Activated CD4-positive, alpha-beta T cell treated with anti-CD3 and anti-CD28 coated beads, Interleukin-2, amount 10 ng/mL, durations not matched to agents 7 days and 5 days (primary cell): ENCODE data around the gene SP4. TPM values are rescaled to one million over a fixed set of nuclear protein-coding genes. Genes with fewer than 3 reads are reported as not detected.

Experiments used
- CTCF ChIA-PET: fragments of 350-600 bp; sonication (Branson Sonifier 250); formaldehyde crosslinking; loops from one replicate; lab custom pipeline; 2021; ENCODE audit warnings: antibody characterized with exemption; lab: Charles Lee
- POLR2A ChIA-PET: fragments of 350-600 bp; sonication (Branson Sonifier 250); formaldehyde crosslinking; loops from one replicate; lab custom pipeline; 2021; ENCODE audit warnings: antibody characterized with exemption; lab: Charles Lee
- DNase-seq: peaks from one replicate; pipeline ENCODE4 v3.0.0-alpha.2; 2020
- H3K27ac Mint-ChIP-seq: one replicate; pipeline ENCODE4 v1.8.0; 2021; ENCODE audit warnings: mild to moderate bottlenecking, moderate library complexity, mixed read lengths
- H3K27me3 Mint-ChIP-seq: one replicate; pipeline ENCODE4 v1.8.0; 2021; ENCODE audit warnings: mixed read lengths
- H3K36me3 Mint-ChIP-seq: one replicate; pipeline ENCODE4 v1.8.0; 2021; ENCODE audit warnings: low read depth, mixed read lengths
- H3K4me1 Mint-ChIP-seq: one replicate; pipeline ENCODE4 v1.8.0; 2021; ENCODE audit warnings: mixed read lengths
- H3K4me3 Mint-ChIP-seq: one replicate; pipeline ENCODE4 v1.8.0; 2021; ENCODE audit warnings: mild to moderate bottlenecking, moderate library complexity, mixed read lengths
- H3K9me3 Mint-ChIP-seq: one replicate; pipeline ENCODE4 v1.8.0; 2021; ENCODE audit warnings: mixed read lengths
- total RNA-seq, 2 experiments: library from RNA; stranded (reverse); gene quantifications; one replicate each; pipeline ENCODE4 v1.2.3, GENCODE V29; 2021

Gene SP4
- total RNA-seq = 10 to 100 TPM; 30.9 to 38.8 TPM

DNA sequence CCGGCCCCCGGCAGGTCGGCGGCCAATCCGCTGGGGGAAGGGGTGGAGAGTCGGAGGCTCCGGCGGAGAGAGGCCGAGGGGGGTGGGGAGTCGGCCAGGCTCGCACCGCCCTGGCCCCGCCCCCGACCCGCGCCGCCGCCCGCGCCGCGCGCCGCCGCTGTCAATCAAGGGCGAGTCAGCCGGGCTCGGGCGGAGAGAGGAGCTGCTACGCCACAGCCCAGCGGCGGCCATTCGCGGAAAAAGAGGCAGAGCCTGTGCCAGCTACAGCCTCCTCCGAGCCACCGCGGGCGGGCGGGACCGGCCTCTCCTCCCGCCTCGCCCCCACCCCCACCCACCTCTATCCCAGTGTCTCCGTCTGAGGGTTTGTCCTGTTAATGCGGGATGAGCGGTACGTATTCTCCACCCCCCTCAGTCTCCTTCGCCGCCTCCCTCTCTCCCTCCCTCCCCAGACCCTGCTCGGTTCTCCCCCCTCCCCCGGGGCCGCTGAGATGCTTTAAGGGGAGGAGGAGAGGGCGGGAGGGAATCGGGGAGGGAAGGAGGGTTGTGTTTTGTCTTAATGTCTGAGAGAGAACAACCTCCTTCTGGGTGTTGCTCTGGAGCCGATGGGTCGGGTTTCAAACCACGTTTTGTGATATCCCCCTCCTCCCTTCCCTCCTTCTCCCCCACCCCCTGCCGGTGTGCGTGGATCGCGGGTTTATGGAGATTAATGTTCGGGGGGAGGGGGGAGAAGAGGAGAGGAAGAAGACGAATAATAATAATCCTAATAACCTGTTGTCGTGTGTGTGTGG, at the start of gene SP4:
Gene SP4, plus strand, starts transcription at position 213 of the 788 bp plus-strand sequence. Its CDS starts 169 bp downstream, at position 382.
- Mint-ChIP-seq H3K27me3 (no peaks in the 10 kb centered on the region), H3K9me3 (no peaks in the 10 kb centered on the region), H3K27ac (peak within 1 kb of the TSS; percentile 100), H3K36me3 (peaks cover 38% of the 10 kb centered on the region), H3K4me1 (peaks cover 52% of the 10 kb centered on the region), H3K4me3 (peak within 1 kb of the TSS; percentile 99)
- POLR2A ChIA-PET = interaction anchor here (2.1 kb wide), 1 partner anchor 89 kb away, joined by 9 read pairs; no protein-coding TSS in a partner anchor
- DNase-seq = peak; percentile 95
- CTCF ChIA-PET = interaction anchor here (0.7 to 1.3 kb wide), 3 partner anchors 14 to 80 kb away, joined by 3 to 4 read pairs (median 3); no protein-coding TSS in a partner anchor

DNA sequence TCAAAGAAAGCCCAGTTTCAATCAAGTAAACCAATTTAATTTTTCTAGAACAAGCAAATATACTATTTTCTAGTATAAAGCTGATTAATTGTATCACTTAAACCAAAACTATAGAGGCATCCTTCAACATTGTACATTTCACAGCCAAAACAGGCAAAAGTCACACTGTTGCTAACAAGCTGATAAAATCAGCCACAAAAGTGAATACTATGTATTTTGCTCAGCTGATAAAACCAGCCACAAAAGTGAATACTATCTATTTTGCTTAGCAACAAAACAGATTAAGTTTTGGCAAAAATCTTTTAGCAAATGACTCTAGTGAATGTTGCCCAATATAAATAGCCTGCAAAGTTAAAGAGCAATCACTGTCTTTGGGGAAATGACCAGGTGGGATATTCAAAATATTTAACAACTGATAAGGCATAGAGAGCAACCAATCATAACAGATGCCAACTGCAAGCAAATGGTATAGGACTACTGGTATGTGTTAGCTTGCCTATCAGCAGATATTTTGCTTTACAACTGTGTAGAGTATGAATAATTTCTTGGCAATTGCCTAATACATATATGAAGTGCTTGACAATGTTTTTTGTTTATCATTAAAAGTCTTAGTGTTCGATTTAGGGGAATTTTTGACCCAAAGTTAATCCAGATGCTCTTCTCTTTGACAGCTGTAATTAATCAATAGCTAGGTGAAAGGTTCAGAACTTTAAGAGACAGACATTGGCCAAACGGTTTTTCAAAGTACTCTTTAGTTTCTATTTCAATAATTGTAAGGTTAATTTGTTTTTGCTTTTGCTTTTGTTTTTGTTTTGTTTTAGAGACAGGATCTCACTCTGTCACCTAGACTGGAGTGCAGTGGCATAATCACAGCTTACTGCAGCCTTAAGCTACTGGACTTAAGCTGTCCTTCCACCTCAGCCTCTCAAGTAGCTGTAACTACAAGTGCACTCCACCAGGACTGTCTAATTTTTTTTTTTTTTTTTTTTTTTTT, 44.4 kb upstream of the SP4 start:
- Mint-ChIP-seq H3K27me3 (no peaks in the 10 kb centered on the region), H3K9me3 (peaks cover 2% of the 10 kb centered on the region), H3K4me1 (peaks cover 24% of the 10 kb centered on the region), H3K4me3 (peak overlapping the region; percentile 3), H3K27ac (peak overlapping the region; percentile 75), H3K36me3 (peaks cover 9% of the 10 kb centered on the region)
- CTCF ChIA-PET = interaction anchor here (0.5 to 1.1 kb wide), 8 partner anchors 9 to 73 kb away, joined by 3 to 4 read pairs (median 3); no protein-coding TSS in a partner anchor
- DNase-seq = peak; percentile 9
- POLR2A ChIA-PET = interaction anchor here (0.6 to 1.1 kb wide), 3 partner anchors 12 to 45 kb away, joined by 3 to 8 read pairs (median 3); no protein-coding TSS in a partner anchor

GRCh38 chr7:21393937-21394336, 33.9 kb upstream of the SP4 start:
- Mint-ChIP-seq H3K36me3 (peaks cover 6% of the 10 kb centered on the region), H3K9me3 (peaks cover 9% of the 10 kb centered on the region), H3K27ac (no peak overlapping the region), H3K4me1 (no peaks in the 10 kb centered on the region), H3K27me3 (no peaks in the 10 kb centered on the region), H3K4me3 (no peak overlapping the region)
- ChIA-PET POLR2A (no interaction called here), CTCF (interaction anchor here (1.1 kb wide), 1 partner anchor 10 kb away, joined by 3 read pairs; no protein-coding TSS in a partner anchor)
- DNase-seq = no peak

DNA sequence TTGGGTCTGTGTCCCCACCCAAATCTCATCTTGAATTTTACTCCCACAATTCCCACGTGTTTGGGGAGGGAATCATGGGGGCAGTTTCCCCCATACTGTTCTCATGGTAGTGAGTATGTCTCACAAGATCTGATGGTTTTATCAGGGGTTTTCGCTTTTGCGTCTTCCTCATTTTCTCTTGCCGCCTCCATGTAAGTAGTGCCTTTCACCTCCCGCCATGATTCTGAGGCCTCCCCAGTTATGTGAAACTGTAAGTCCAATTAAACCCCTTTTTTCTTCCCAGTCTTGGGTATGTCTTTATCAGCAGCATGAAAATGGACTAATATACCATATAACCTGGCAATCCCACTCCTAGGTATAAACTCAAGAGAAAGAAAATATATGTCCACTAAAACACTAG, 25.9 kb upstream of the SP4 start:
- DNase-seq = no peak
- H3K9me3 Mint-ChIP-seq = peaks cover 33% of the 10 kb centered on the region
- H3K36me3 Mint-ChIP-seq = peaks cover 6% of the 10 kb centered on the region
- H3K27ac Mint-ChIP-seq = no peak overlapping the region
- H3K4me1 Mint-ChIP-seq = no peaks in the 10 kb centered on the region
- ChIA-PET POLR2A (no interaction called here), CTCF (no interaction called here)
- H3K27me3 Mint-ChIP-seq = no peaks in the 10 kb centered on the region
- H3K4me3 Mint-ChIP-seq = no peak overlapping the region

DNA sequence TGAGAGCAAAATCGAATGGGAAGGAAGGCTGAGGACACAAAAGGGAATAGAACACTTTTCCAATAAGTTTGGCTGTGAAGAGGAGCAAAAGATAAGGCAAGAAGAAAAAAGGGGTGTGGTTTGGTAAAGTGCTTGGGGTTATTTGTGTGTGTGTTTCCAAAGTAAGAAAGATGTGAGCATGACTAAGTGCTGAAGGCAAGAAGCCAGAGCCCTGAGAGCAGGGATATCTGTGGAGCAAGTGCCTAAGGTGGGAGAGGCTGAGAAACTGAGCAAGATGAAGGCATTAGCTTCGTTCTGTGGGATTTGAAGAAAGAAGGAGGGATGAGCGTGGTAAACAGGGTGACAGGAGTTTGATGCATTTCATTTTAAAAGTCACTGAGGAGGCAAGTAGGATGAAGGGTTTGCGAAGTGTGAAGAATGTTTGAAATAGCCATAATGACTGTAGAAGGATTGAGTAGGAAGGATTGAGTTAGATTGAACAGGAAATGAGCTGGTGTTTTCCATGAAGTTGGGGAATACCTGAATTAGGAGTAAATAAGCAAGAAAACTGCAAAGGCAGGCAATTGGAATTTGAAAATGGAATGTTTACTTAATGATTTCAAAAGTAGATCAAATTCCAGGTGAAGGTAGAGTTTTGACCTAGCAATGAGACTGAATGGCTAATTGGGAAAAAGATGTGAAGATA, 19.9 kb upstream of the SP4 start:
- DNase-seq = no peak
- ChIA-PET POLR2A (no interaction called here), CTCF (interaction anchor here (0.8 to 1.5 kb wide), 2 partner anchors 8 to 26 kb away, joined by 3 to 4 read pairs; no protein-coding TSS in a partner anchor)
- Mint-ChIP-seq H3K4me1 (peaks cover 29% of the 10 kb centered on the region), H3K9me3 (peaks cover 26% of the 10 kb centered on the region), H3K27me3 (peaks cover 5% of the 10 kb centered on the region), H3K27ac (no peak overlapping the region), H3K4me3 (no peak overlapping the region), H3K36me3 (peaks cover 7% of the 10 kb centered on the region)

- ChIA-PET CTCF (interaction anchor here (0.8 to 1.5 kb wide), 3 partner anchors 9 to 44 kb away, joined by 3 to 4 read pairs (median 3); no protein-coding TSS in a partner anchor), POLR2A (no interaction called here)
- no peak overlapping the region for H3K27ac Mint-ChIP-seq
- peaks cover 22% of the 10 kb centered on the region for H3K9me3 Mint-ChIP-seq
- H3K4me3 Mint-ChIP-seq = no peak overlapping the region
- peaks cover 34% of the 10 kb centered on the region for H3K4me1 Mint-ChIP-seq
- H3K36me3 Mint-ChIP-seq = peaks cover 8% of the 10 kb centered on the region
- DNase-seq = no peak
- peaks cover 5% of the 10 kb centered on the region for H3K27me3 Mint-ChIP-seq
Observed at GRCh38 chr7:21408481-21408820, 19.4 kb upstream of the SP4 start.

DNA sequence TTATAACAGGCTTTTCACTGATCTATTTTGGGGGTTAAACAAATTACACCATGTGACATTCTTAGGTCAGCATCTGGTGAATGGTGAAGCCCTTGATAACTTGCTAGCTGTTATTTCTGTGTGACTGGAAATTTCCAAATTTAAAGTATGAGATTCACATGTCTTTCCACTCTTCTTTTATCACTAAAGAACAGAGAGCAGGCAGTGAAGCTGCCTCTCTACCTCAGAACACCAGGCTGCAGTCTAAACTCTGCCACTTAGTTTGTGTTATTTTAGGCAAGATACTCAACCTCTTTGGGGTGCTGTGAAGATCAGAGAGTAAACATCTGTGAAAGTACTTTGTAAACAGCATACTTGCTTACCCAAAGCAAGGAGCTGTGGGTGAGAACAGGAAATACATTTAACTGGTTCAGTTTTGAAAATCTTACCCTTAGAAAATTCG, 15.5 kb upstream of the SP4 start:
- POLR2A ChIA-PET = no interaction called here
- peaks cover 5% of the 10 kb centered on the region for H3K27me3 Mint-ChIP-seq
- CTCF ChIA-PET = interaction anchor here (0.9 to 5.5 kb wide), 4 partner anchors 13 to 150 kb away, joined by 3 to 23 read pairs (median 4); no protein-coding TSS in a partner anchor
- peak; percentile 27 for DNase-seq
- H3K9me3 Mint-ChIP-seq = peaks cover 33% of the 10 kb centered on the region
- H3K4me1 Mint-ChIP-seq = peaks cover 53% of the 10 kb centered on the region
- H3K36me3 Mint-ChIP-seq = peaks cover 18% of the 10 kb centered on the region
- no peak overlapping the region for H3K4me3 Mint-ChIP-seq
- peak overlapping the region; percentile 87 for H3K27ac Mint-ChIP-seq

DNA sequence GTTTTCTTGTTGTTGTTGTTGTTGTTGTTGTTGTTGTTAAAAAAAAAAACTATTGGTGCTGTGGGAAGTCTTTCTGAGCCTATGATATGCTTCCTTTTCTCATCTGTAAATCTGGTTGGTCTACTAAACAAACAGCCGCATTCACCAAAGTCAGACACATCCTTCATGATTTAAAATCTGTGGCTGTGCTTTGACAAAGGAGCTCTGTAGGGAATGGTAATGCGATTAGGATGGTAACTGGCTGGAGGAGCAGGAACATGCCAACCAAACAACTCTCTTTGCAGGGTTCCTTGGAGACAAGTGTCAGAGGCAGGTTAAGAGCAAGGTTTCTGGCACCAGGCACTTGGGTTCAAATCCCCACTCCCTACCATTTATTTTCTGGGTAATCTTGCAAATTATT, 14.9 kb upstream of the SP4 start:
- Mint-ChIP-seq H3K36me3 (peaks cover 18% of the 10 kb centered on the region), H3K4me1 (peaks cover 52% of the 10 kb centered on the region), H3K27ac (peak overlapping the region; percentile 87), H3K9me3 (peaks cover 29% of the 10 kb centered on the region), H3K27me3 (peaks cover under 1% of the 10 kb centered on the region), H3K4me3 (no peak overlapping the region)
- CTCF ChIA-PET = interaction anchor here (0.6 to 5.5 kb wide), 5 partner anchors 13 to 188 kb away, joined by 3 to 23 read pairs (median 4); no protein-coding TSS in a partner anchor
- DNase-seq = no peak
- POLR2A ChIA-PET = no interaction called here

DNA sequence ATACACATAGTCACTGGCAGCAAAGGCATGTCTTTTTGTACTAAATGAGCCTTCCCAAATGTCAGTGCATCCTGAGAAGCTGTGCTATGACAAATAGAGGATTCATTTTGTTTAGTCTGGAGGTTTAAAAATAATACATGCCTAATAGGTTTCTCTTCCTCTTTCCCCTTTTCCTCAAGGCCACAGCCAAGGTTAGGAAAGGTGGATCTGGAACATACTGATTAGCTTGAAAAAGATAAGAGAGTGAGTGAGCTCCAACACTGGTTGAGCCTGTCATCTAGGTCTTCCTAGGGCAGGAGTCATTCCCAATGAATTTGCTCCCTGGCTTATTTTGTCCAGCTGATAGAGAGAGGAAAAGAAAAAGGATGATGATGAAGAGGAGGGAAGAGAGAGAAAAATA, 14.4 kb upstream of the SP4 start:
- DNase-seq = no peak
- H3K9me3 Mint-ChIP-seq = peaks cover 28% of the 10 kb centered on the region
- CTCF ChIA-PET = interaction anchor here (0.5 to 5.5 kb wide), 5 partner anchors 14 to 188 kb away, joined by 3 to 23 read pairs (median 4); no protein-coding TSS in a partner anchor
- POLR2A ChIA-PET = interaction anchor here (0.5 kb wide), 1 partner anchor 44 kb away, joined by 4 read pairs; no protein-coding TSS in a partner anchor
- H3K4me1 Mint-ChIP-seq = peaks cover 48% of the 10 kb centered on the region
- peaks cover 18% of the 10 kb centered on the region for H3K36me3 Mint-ChIP-seq
- no peaks in the 10 kb centered on the region for H3K27me3 Mint-ChIP-seq
- H3K27ac Mint-ChIP-seq = peak overlapping the region; percentile 87
- H3K4me3 Mint-ChIP-seq = no peak overlapping the region

DNA sequence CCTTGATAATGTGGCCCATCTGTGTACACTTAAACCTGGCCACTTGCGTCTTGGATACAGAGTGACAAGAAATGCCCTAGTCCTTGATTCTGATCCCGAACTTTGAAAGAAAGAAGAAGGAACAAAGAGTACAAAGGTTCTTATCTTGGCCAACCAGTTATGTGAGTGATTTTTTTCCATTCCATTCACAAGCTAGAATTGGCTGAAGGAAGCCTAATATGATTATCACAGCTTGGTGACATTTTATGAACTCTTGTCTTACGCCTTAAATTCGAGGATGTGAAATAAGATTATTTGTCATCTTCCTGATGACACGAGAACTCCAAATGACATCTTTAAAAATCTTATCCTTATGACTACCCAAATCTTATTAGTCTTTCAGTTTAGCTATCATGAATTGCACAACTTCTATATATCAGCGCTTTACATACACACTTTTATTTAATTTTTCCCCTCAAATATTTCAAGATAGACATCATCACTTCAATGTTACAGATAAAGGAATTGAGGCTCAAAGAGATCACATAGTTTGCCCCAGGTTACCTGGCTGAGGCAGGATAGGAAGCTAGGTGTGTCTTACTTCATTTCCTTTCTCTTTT, 13.0 kb upstream of the SP4 start:
- ChIA-PET CTCF (interaction anchor here (0.7 to 5.5 kb wide), 6 partner anchors 10 to 110 kb away, joined by 3 to 23 read pairs (median 4); no protein-coding TSS in a partner anchor), POLR2A (interaction anchor here (0.6 kb wide), 1 partner anchor 507 kb away, joined by 3 read pairs; no protein-coding TSS in a partner anchor)
- no peak overlapping the region for H3K4me3 Mint-ChIP-seq
- no peak overlapping the region for H3K27ac Mint-ChIP-seq
- H3K4me1 Mint-ChIP-seq = peaks cover 46% of the 10 kb centered on the region
- peaks cover 18% of the 10 kb centered on the region for H3K36me3 Mint-ChIP-seq
- H3K9me3 Mint-ChIP-seq = peaks cover 24% of the 10 kb centered on the region
- no peak for DNase-seq
- H3K27me3 Mint-ChIP-seq = no peaks in the 10 kb centered on the region

- no peak for DNase-seq
- Mint-ChIP-seq H3K4me3 (no peak overlapping the region), H3K9me3 (peaks cover 20% of the 10 kb centered on the region), H3K27me3 (no peaks in the 10 kb centered on the region), H3K4me1 (peaks cover 39% of the 10 kb centered on the region), H3K36me3 (peaks cover 13% of the 10 kb centered on the region), H3K27ac (no peak overlapping the region)
- CTCF ChIA-PET = interaction anchor here (1.0 to 1.5 kb wide), 3 partner anchors 9 to 79 kb away, joined by 3 read pairs; no protein-coding TSS in a partner anchor
- POLR2A ChIA-PET = no interaction called here
Observed at GRCh38 chr7:21417647-21418046, 10.2 kb upstream of the SP4 start.
